Heart left ventricle (tissue), 13 donors: ENCODE results near the gene ERI3.

Experiments used
- POLR2A ChIP-seq, 2 donors: fragments of 450-650 bp; IDR thresholded peaks; one replicate each; pipeline ENCODE4 v1.6.1; 2017; ENCODE audit warnings: antibody characterized with exemption in 2 of 2, mild to moderate bottlenecking in 2 of 2, moderate library complexity in 2 of 2
- TF ChIP-seq, protein P1 (sequence below), 12 donors: fragments of 200-600 bp; sonication (generic) in 4 of 12; IDR thresholded peaks; one replicate each; pipeline versions ENCODE4 v1.5.0 to v1.8.0; 2018 to 2022; ENCODE audit warnings: antibody characterized with exemption in 12 of 12, mild to moderate bottlenecking in 5 of 12
- donor health status: ischemic (EF 13 %, LVEDD 7.1; RV severe dilation, severe dysfunction).
- donor health status: DM: no; HTN: yes; CAD: no.
- donor health status: DM: no; HTN: no; CAD: no.
- donor health status: ischemic (EF 25% LVEDD 6.9; RV normal size, moderate dysfunction).
- donor health status: ischemic (EF 25% LVEDD 5.7; RV mildly dilated, moderate dysfunction).
- donor health status: ischemic (EF 35%, LVEDD 5.7; RV mildly dilated, moderate dysfunction).
- donor health status: nonischemic (EF 11% LVEDD 7.7; RV severe dilation, severe dysfunction).
- donor health status: DM: yes; HTN: yes; CAD: no.
- donor health status: PGD.
- donor health status: ischemic (EF 29% LVEDD 5.4; RV normal size, mild dysfunction).
- donor health status: nonischemic (EF 23%, LVEDD 6.1; RV moderate dilation, normal function).

DNA sequence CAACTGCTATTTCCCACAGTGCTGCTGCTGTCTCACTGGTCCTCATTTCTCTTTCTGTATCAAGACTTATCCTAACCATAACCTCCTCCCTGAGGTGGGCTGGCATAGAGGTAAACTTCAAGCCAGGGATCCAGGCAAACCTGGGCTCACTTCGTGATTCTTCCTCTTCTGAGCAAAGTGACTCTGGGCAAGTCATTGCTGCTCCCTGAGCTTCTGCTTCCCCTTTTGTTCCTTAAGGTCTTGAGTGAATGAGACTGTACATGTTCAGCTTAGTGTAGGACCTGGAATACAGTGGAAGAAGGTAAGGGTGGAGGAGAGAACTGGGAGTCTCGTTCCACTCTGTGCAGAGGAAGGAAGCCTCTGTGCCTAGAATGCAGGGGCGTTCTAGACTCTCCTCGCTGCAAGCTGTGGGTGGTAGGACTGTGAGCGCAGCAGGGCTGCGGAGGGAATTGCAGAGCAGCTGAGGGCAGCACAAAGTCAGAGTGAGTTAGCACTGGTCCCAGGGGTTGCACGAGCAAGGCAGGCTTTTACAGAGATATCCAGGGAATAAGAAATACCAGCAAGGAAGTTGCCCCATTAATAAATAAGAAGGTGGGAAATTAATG is 11.4 kb upstream of the ERI3 start:
- TF ChIP-seq, protein P1, sequence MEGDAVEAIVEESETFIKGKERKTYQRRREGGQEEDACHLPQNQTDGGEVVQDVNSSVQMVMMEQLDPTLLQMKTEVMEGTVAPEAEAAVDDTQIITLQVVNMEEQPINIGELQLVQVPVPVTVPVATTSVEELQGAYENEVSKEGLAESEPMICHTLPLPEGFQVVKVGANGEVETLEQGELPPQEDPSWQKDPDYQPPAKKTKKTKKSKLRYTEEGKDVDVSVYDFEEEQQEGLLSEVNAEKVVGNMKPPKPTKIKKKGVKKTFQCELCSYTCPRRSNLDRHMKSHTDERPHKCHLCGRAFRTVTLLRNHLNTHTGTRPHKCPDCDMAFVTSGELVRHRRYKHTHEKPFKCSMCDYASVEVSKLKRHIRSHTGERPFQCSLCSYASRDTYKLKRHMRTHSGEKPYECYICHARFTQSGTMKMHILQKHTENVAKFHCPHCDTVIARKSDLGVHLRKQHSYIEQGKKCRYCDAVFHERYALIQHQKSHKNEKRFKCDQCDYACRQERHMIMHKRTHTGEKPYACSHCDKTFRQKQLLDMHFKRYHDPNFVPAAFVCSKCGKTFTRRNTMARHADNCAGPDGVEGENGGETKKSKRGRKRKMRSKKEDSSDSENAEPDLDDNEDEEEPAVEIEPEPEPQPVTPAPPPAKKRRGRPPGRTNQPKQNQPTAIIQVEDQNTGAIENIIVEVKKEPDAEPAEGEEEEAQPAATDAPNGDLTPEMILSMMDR (IDR thresholded peaks at IDR 0.05): no peak
- TF ChIP-seq POLR2A (IDR thresholded peaks at IDR 0.05): no peak
